Mesenchymal stem cell (in vitro differentiated cells and primary cell): Measurements from ENCODE around the gene ASTN2.

Source experiments
- DNase-seq: peaks from one replicate; pipeline ENCODE4 v3.0.0-alpha.2; 2013
- H2AFZ ChIP-seq: one replicate; pipeline ENCODE4 v1.6.1; 2013; ENCODE audit warnings: low read depth, mild to moderate bottlenecking, control low read depth, inconsistent platforms, low read length, moderate library complexity
- H2AK5ac ChIP-seq: 2 replicates; pipeline ENCODE4 v1.6.1; 2013; ENCODE audit warnings: low read length, moderate library complexity, mild to moderate bottlenecking, inconsistent platforms; ENCODE audit not compliant: severe bottlenecking
- H2BK120ac ChIP-seq: one replicate; pipeline ENCODE4 v1.6.1; 2013; ENCODE audit warnings: low read depth, mild to moderate bottlenecking, inconsistent platforms, low read length, moderate library complexity
- H2BK12ac ChIP-seq, 2 experiments: one replicate each; pipeline ENCODE4 v1.6.1; 2013; ENCODE audit warnings: inconsistent platforms in 2 of 2, low read length in 2 of 2, mild to moderate bottlenecking in 2 of 2, moderate library complexity in 2 of 2, control low read depth in 1 of 2
- H2BK15ac ChIP-seq: one replicate; pipeline ENCODE4 v1.6.1; 2013; ENCODE audit warnings: mild to moderate bottlenecking, low read depth, inconsistent platforms; ENCODE audit not compliant: poor library complexity, severe bottlenecking
- H2BK5ac ChIP-seq: 2 replicates; pipeline ENCODE4 v1.6.1; 2013; ENCODE audit warnings: low read depth, mild to moderate bottlenecking, low read length, control low read depth, inconsistent platforms; ENCODE audit not compliant: poor library complexity, severe bottlenecking
- H3K14ac ChIP-seq, 2 experiments: one replicate each; pipeline ENCODE4 v1.6.1; 2013; ENCODE audit warnings: inconsistent platforms in 2 of 2, low read length in 2 of 2, control low read depth in 1 of 2, mild to moderate bottlenecking in 1 of 2, moderate library complexity in 1 of 2
- H3K18ac ChIP-seq, 2 experiments: one replicate each; pipeline ENCODE4 v1.6.1; 2013; ENCODE audit warnings: inconsistent platforms in 2 of 2, low read length in 2 of 2, control low read depth in 1 of 2, low read depth in 1 of 2, mild to moderate bottlenecking in 1 of 2
- H3K23ac ChIP-seq, 2 experiments: one replicate each; pipeline ENCODE4 v1.6.1; 2013; ENCODE audit warnings: inconsistent platforms in 2 of 2, low read length in 2 of 2, mild to moderate bottlenecking in 2 of 2, moderate library complexity in 2 of 2, control low read depth in 1 of 2
- H3K27ac ChIP-seq: 2 replicates; pipeline ENCODE4 v1.5.1; 2013; ENCODE audit warnings: mild to moderate bottlenecking, moderate library complexity, low read length, control low read depth, inconsistent platforms; ENCODE audit not compliant: poor library complexity, severe bottlenecking
- H3K27me3 ChIP-seq, 2 experiments: 2 replicates each; pipeline versions ENCODE4 v1.6.1 to v1.7.0; 2013; ENCODE audit warnings: low read length in 2 of 2, mild to moderate bottlenecking in 2 of 2, moderate library complexity in 2 of 2, control low read depth in 1 of 2, inconsistent platforms in 1 of 2; ENCODE audit not compliant: control insufficient read depth in 1 of 2, insufficient read depth in 1 of 2
- H3K36me3 ChIP-seq, 2 experiments: 2 replicates each; pipeline versions ENCODE4 v1.6.1 to v1.7.0; 2013; ENCODE audit warnings: low read length in 2 of 2, control low read depth in 1 of 2, inconsistent platforms in 1 of 2, low read depth in 1 of 2, mild to moderate bottlenecking in 1 of 2; ENCODE audit not compliant: insufficient read depth in 2 of 2, control insufficient read depth in 1 of 2
- H3K4ac ChIP-seq, 2 experiments: one replicate each; pipeline ENCODE4 v1.6.1; 2013; ENCODE audit warnings: inconsistent platforms in 2 of 2, low read length in 2 of 2, mild to moderate bottlenecking in 2 of 2, moderate library complexity in 2 of 2, control low read depth in 1 of 2, low read depth in 1 of 2
- H3K4me1 ChIP-seq: 2 replicates; pipeline ENCODE4 v1.6.1; 2013; ENCODE audit warnings: low read depth, low read length, control low read depth; ENCODE audit not compliant: control insufficient read depth, insufficient read depth
- H3K4me2 ChIP-seq: 2 replicates; pipeline ENCODE4 v1.6.1; 2013; ENCODE audit warnings: low read length, mild to moderate bottlenecking, inconsistent platforms; ENCODE audit not compliant: poor library complexity, severe bottlenecking
- H3K4me3 ChIP-seq, 2 experiments: 2 replicates each; pipeline versions ENCODE4 v1.5.1 to v1.7.0; 2013; ENCODE audit warnings: low read length in 2 of 2, mild to moderate bottlenecking in 2 of 2, control low read depth in 1 of 2, low read depth in 1 of 2; ENCODE audit not compliant: insufficient read depth in 1 of 2
- H3K79me1 ChIP-seq: replicated peaks from 2 replicates; pipeline ENCODE4 v1.6.1; 2013; ENCODE audit warnings: mild to moderate bottlenecking, control low read depth, low read length, inconsistent platforms; ENCODE audit not compliant: poor library complexity, severe bottlenecking
- H3K9ac ChIP-seq: 2 replicates; pipeline ENCODE4 v1.7.0; 2013; ENCODE audit warnings: mild to moderate bottlenecking, low read length, moderate library complexity
- H3K9me3 ChIP-seq: 2 replicates; pipeline ENCODE4 v1.7.0; 2013; ENCODE audit warnings: mild to moderate bottlenecking, low read length; ENCODE audit not compliant: control insufficient read depth
- H4K8ac ChIP-seq: one replicate; pipeline ENCODE4 v1.6.1; 2013; ENCODE audit warnings: inconsistent platforms, mild to moderate bottlenecking, low read length, moderate library complexity
- H4K91ac ChIP-seq: one replicate; pipeline ENCODE4 v1.6.1; 2013; ENCODE audit warnings: mild to moderate bottlenecking, low read length, inconsistent platforms
- WGBS: methylation state at CpG from one replicate; pipeline ENCODE4 v1.1.7; 2013; ENCODE audit warnings: mixed read lengths; 5-methylcytosine and 5-hydroxymethylcytosine counted together

Gene ASTN2

DNA sequence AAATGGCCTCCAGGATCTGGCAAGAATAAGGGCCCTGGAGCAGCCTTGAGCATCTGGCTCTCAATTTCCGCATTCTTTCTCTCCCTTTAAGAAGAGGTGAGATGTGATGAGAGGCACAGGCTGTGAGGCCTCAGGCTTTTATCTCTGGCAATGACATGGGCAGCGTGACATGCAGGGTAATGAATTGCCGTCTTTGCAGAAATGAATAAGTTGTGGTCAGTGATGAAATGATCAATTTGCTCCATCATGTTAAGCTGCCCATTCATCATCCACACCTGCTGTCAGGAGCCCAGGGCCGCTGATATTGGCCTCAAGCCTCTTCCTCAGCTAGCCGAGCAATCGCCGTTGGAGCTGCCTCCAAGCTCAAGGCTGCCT, 462.4 kb downstream of the ASTN2 start:
- 58% methylated on average over 7 of the region's 7 CpGs for WGBS
- DNase-seq: no peak
- no peak overlapping the region for H3K4ac ChIP-seq
- no peaks in the 10 kb centered on the region for H3K9me3 ChIP-seq
- H3K27me3 ChIP-seq: no peaks in the 10 kb centered on the region
- H3K4me1 ChIP-seq: peaks cover 7% of the 10 kb centered on the region
- no peak overlapping the region for H2AFZ ChIP-seq
- no peak overlapping the region for H3K14ac ChIP-seq
- no peak overlapping the region for H3K4me2 ChIP-seq
- peak overlapping the region in 1 of 2 experiments; percentile 51 for H2BK12ac ChIP-seq
- no peak overlapping the region for H3K23ac ChIP-seq
- no peaks in the 10 kb centered on the region for H3K79me1 ChIP-seq
- H4K8ac ChIP-seq: peak overlapping the region; percentile 53
- H3K9ac ChIP-seq: peak overlapping the region; percentile 45
- H3K4me3 ChIP-seq: no peak overlapping the region
- no peaks in the 10 kb centered on the region for H3K36me3 ChIP-seq
- no peak overlapping the region for H2BK5ac ChIP-seq
- H2BK15ac ChIP-seq: peak overlapping the region; percentile 19
- H4K91ac ChIP-seq: no peak overlapping the region
- H2AK5ac ChIP-seq: peak overlapping the region; percentile 55
- peak overlapping the region; percentile 78 for H3K27ac ChIP-seq
- peak overlapping the region in 1 of 2 experiments; percentile 3 for H3K18ac ChIP-seq
- no peak overlapping the region for H2BK120ac ChIP-seq

DNA sequence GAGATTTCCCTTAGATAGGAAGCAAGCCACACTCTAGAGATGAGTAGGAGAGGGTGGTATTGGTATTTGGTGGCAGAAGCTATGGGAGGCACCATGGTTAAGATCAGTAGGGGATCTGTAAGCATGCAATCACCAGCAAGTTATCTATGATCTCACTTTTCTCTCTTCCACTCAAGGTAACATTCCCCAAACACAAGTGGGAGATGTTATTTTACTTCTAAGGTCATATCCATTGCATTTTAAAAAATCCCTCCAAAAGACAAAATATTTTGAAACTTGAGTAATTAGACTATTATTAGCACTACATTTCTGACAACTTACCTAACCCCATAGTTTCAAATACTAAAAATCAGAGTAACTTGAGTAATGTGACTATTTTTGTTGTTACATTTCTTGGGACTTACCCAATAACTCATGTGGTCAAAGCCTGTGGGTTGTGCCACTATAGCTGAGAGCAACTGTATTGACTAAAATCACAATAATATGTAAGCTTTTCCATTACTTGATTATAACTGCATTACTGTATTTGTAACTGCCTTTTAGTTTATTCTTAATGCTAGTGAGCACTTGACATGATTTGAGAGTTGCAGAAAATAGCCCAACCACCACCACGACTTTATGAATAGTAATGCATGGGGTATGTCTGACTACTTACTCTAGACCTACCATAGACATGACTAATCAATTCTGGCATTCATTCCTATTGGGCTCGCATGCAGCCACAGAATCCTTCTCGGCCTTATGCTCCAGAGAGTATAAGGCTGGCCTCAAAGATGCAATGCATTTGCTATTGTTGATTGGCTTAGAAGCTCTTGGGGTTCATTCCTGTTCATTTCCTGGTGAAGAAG, 463.0 kb downstream of the ASTN2 start:
- no peak overlapping the region for H2BK5ac ChIP-seq
- H2BK15ac ChIP-seq: no peak overlapping the region
- H3K4me3 ChIP-seq: peak overlapping the region in 1 of 2 experiments; percentile 40
- peak overlapping the region; percentile 52 for H3K9ac ChIP-seq
- 4% methylated on average over 3 of the region's 3 CpGs for WGBS
- H3K18ac ChIP-seq: no peak overlapping the region
- no peak overlapping the region for H2BK120ac ChIP-seq
- H3K36me3 ChIP-seq: no peaks in the 10 kb centered on the region
- no peak overlapping the region for H3K4ac ChIP-seq
- no peaks in the 10 kb centered on the region for H3K79me1 ChIP-seq
- H2BK12ac ChIP-seq: peak overlapping the region in 1 of 2 experiments; percentile 69
- H2AK5ac ChIP-seq: no peak overlapping the region
- H3K23ac ChIP-seq: no peak overlapping the region
- peak overlapping the region; percentile 86 for H3K27ac ChIP-seq
- no peak overlapping the region for H4K8ac ChIP-seq
- peak overlapping the region in 1 of 2 experiments; percentile 44 for H3K14ac ChIP-seq
- peaks cover 7% of the 10 kb centered on the region for H3K4me1 ChIP-seq
- no peak overlapping the region for H2AFZ ChIP-seq
- DNase-seq: peak; percentile 93
- H4K91ac ChIP-seq: no peak overlapping the region
- no peaks in the 10 kb centered on the region for H3K27me3 ChIP-seq
- no peaks in the 10 kb centered on the region for H3K9me3 ChIP-seq
- H3K4me2 ChIP-seq: no peak overlapping the region

DNA sequence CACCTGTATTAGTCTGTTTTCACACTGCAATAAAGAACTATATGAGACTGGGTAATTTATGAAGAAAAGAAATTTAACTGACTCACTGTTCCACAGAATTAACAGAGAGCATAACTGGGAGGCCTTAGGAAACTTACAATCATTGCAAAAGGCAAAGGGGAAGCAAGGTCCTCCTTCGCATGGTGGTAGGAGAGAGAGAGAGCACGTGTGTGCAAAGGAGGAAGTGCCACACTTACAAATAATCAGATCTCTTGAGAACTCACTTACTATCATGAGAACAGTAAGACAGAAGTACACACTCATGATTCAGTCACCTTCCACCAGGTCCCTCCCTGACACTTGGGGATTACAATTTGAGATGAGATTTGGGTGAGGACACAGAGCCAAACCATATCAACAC, 469.0 kb downstream of the ASTN2 start:
- no peaks in the 10 kb centered on the region for H3K36me3 ChIP-seq
- H3K14ac ChIP-seq: no peak overlapping the region
- no peak overlapping the region for H3K9ac ChIP-seq
- no peak for DNase-seq
- H3K4me1 ChIP-seq: no peaks in the 10 kb centered on the region
- no peak overlapping the region for H3K27ac ChIP-seq
- H2BK5ac ChIP-seq: no peak overlapping the region
- H2AK5ac ChIP-seq: no peak overlapping the region
- no peaks in the 10 kb centered on the region for H3K27me3 ChIP-seq
- H3K4me2 ChIP-seq: no peak overlapping the region
- H4K8ac ChIP-seq: no peak overlapping the region
- H3K9me3 ChIP-seq: no peaks in the 10 kb centered on the region
- H3K4me3 ChIP-seq: no peak overlapping the region
- H2BK15ac ChIP-seq: no peak overlapping the region
- H3K23ac ChIP-seq: no peak overlapping the region
- H3K18ac ChIP-seq: no peak overlapping the region
- no peak overlapping the region for H4K91ac ChIP-seq
- 80% methylated on average over 1 of the region's 2 CpGs for WGBS
- H3K4ac ChIP-seq: no peak overlapping the region
- no peak overlapping the region for H2BK12ac ChIP-seq
- no peak overlapping the region for H2AFZ ChIP-seq
- H2BK120ac ChIP-seq: no peak overlapping the region
- no peaks in the 10 kb centered on the region for H3K79me1 ChIP-seq

DNA sequence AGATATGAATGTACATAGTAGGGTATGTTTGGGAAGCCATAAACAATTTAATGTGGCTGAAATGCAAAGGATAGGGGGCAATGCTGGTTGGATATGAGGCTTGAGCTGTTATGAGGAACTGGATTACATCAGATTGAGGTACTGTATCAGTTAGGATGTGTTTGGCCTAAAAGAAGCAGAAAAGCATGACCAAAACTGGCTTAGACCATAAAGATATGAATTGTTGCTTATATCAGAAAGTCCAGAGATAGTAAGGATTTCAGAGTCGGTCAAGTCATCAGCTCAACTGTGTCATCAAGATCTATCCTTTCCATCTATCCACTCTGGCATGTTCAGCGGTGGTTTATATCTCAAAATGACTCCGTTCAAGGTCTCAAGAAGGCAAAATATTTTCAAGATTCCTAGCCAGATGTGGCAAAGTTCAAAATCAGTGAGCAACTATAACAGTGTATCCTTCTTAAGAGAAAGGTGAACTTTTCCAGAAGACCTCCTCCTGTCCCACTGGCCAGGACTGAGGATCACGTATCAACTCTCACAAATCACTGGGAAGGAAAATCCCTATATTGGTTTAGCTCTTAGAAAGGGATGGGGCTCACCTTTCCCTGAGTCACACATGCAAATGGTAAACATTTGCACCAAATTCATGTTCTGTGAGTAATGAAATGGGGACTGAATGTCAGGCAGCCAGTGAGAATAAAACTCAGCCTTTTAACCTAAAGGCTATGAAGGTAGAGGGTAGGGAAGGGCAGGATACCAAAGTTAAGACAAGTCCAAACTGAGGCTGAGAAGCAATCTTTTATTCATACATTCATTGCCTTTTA, 469.9 kb downstream of the ASTN2 start:
- no peak overlapping the region for H3K4me2 ChIP-seq
- H3K9ac ChIP-seq: no peak overlapping the region
- no peaks in the 10 kb centered on the region for H3K9me3 ChIP-seq
- H3K79me1 ChIP-seq: no peaks in the 10 kb centered on the region
- H2BK120ac ChIP-seq: no peak overlapping the region
- H3K18ac ChIP-seq: no peak overlapping the region
- DNase-seq: no peak
- H2BK5ac ChIP-seq: no peak overlapping the region
- WGBS: 83% methylated on average over 4 of the region's 4 CpGs
- H2BK15ac ChIP-seq: no peak overlapping the region
- no peak overlapping the region for H2AK5ac ChIP-seq
- H3K27ac ChIP-seq: no peak overlapping the region
- H2BK12ac ChIP-seq: no peak overlapping the region
- H3K23ac ChIP-seq: no peak overlapping the region
- no peak overlapping the region for H3K4ac ChIP-seq
- no peak overlapping the region for H3K4me3 ChIP-seq
- no peaks in the 10 kb centered on the region for H3K4me1 ChIP-seq
- H4K8ac ChIP-seq: no peak overlapping the region
- no peak overlapping the region for H3K14ac ChIP-seq
- H2AFZ ChIP-seq: no peak overlapping the region
- no peaks in the 10 kb centered on the region for H3K36me3 ChIP-seq
- no peak overlapping the region for H4K91ac ChIP-seq
- no peaks in the 10 kb centered on the region for H3K27me3 ChIP-seq
